ENCODE data around the gene FBXO41. TPM values are rescaled to one million over a fixed set of nuclear protein-coding genes. Genes with fewer than 3 reads are reported as not detected.

FBXO41 gene
- total and polyA plus RNA-seq, 2 donors (not counting 3 experiments of a cell fraction or from before 2014, with no cell fraction given), result 0.88 to 1.5 TPM

DNA sequence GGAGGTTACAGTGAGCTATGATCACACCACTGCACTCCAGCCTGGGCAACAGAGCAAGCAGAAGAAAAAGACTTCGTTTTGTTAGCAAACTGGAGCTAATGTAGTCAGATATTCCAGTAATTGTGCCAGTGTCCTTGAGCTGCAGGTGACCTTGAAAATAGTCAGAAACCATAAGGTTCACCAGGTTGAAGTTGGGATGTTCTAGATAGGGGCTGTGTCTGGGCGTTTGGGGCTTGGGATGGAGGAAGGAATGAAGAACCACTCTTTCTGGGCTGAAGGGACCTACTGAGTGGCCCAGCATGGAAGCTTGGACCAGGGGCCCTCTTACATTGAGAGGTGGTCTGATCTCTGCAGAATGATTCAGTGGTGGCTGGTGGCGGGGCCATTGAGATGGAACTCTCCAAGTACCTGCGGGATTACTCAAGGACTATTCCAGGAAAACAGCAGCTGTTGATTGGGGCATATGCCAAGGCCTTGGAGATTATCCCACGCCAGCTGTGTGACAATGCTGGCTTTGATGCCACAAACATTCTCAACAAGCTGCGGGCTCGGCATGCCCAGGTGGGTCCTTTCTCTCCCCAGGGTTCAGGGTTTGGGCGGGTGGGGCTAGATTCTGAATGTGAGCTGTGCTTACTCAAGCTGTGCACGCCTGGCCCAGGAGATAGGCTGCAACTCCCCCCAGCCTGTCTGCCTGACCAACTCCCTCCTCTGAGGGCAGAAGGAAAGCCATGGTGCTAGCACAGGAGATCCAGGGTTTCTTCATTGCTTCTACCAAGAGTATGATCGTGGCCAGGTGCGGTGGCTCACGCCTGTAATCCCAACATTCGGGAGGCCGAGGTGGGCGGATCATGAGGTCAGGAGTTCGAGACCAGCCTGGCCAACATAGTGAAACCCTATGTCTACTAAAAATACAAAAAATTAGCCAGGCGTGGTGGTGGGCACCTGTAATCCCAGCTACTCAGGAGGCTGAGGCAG, 33.1 kb downstream of the FBXO41 start:
- Histone ChIP-seq H3K27me3 (ENCODE audit: control insufficient read depth in 2 of 2, insufficient read depth in 2 of 2, low read length in 2 of 2) (no peaks in the 10 kb centered on the region), H3K27ac (ENCODE audit: insufficient read depth, low read depth, low read length) (no peak overlapping the region), H2AFZ (ENCODE audit: low read depth, low read length) (no peak overlapping the region), H3K36me3 (ENCODE audit: control insufficient read depth in 2 of 2, extremely low read depth in 1 of 2, insufficient read depth in 2 of 2, low read length in 2 of 2) (peaks cover 29 to 64% of the 10 kb centered on the region in 2 experiments), H3K9me1 (replicated peaks; ENCODE audit: control insufficient read depth, extremely low read depth, insufficient read depth, low read length) (no peaks in the 10 kb centered on the region), H3K4me1 (ENCODE audit: control insufficient read depth, extremely low read depth, insufficient read depth, low read length) (no peaks in the 10 kb centered on the region), H3K4me3 (replicated peaks in 1 of 3; ENCODE audit: insufficient read depth in 1 of 3, low read depth in 1 of 3, low read length in 3 of 3) (no peak overlapping the region), H3K79me2 (ENCODE audit: control insufficient read depth, insufficient read depth, low read length) (peaks cover 10% of the 10 kb centered on the region), H3K9ac (replicated peaks; ENCODE audit: extremely low read depth, insufficient read depth, low read length) (no peak overlapping the region), H3K9me3 (replicated peaks; ENCODE audit: control insufficient read depth, insufficient read depth, low read length) (no peaks in the 10 kb centered on the region), H3K4me2 (ENCODE audit: insufficient read depth, low read length) (no peak overlapping the region), H4K20me1 (replicated peaks; ENCODE audit: control insufficient read depth, extremely low read depth, insufficient read depth, low read length) (no peaks in the 10 kb centered on the region)
- TF ChIP-seq MYC (IDR thresholded peaks at IDR 0.05; ENCODE audit: low read depth, low read length) (no peak), EZH2 (IDR thresholded peaks at IDR 0.05; ENCODE audit: borderline replicate concordance, low read depth, low read length, severe bottlenecking) (no peak), POLR2AphosphoS5 (IDR thresholded peaks at IDR 0.05; ENCODE audit: insufficient read depth, low read depth, low read length) (no peak), JUN (IDR thresholded peaks at IDR 0.05; ENCODE audit: borderline replicate concordance, insufficient read depth, insufficient read length, low read depth) (no peak), POLR2A (IDR thresholded peaks at IDR 0.05; ENCODE audit: low read depth, low read length) (no peak), GATA2 (IDR thresholded peaks at IDR 0.05; ENCODE audit: insufficient read depth, insufficient read length, low read depth, low read length) (no peak), FOS (IDR thresholded peaks at IDR 0.05; ENCODE audit: borderline replicate concordance, insufficient read depth, low read length) (no peak)
- TF ChIP-seq, protein P1, sequence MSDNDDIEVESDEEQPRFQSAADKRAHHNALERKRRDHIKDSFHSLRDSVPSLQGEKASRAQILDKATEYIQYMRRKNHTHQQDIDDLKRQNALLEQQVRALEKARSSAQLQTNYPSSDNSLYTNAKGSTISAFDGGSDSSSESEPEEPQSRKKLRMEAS (IDR thresholded peaks at IDR 0.05; ENCODE audit: insufficient read depth, insufficient read length), result no peak
- TF ChIP-seq, protein P2, sequence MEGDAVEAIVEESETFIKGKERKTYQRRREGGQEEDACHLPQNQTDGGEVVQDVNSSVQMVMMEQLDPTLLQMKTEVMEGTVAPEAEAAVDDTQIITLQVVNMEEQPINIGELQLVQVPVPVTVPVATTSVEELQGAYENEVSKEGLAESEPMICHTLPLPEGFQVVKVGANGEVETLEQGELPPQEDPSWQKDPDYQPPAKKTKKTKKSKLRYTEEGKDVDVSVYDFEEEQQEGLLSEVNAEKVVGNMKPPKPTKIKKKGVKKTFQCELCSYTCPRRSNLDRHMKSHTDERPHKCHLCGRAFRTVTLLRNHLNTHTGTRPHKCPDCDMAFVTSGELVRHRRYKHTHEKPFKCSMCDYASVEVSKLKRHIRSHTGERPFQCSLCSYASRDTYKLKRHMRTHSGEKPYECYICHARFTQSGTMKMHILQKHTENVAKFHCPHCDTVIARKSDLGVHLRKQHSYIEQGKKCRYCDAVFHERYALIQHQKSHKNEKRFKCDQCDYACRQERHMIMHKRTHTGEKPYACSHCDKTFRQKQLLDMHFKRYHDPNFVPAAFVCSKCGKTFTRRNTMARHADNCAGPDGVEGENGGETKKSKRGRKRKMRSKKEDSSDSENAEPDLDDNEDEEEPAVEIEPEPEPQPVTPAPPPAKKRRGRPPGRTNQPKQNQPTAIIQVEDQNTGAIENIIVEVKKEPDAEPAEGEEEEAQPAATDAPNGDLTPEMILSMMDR (IDR thresholded peaks at IDR 0.05; ENCODE audit: extremely low read depth in 1 of 2, insufficient read depth in 1 of 2, low read depth in 1 of 2, low read length in 2 of 2), result no peak
- dilution Hi-C loops (cut with MboI; ENCODE audit: extremely low pct_ligation_motif_present, low sequenced_read_pairs), result no loop called here
- CTCF ChIA-PET, result interaction anchor here (1.2 kb wide), 1 partner anchor 9 kb away, joined by 5 read pairs; no protein-coding TSS in a partner anchor
- no TSS peak for BruUV-seq (replicated peaks)
- POLR2A ChIA-PET, result interaction anchor here (0.7 kb wide), 1 partner anchor 17 kb away, joined by 5 read pairs; the partner anchor contains the start of gene CCT7
- DNase-seq (ENCODE audit: low read depth, low spot score) (no peak), FAIRE-seq (no peak)
- intact Hi-C loops (cut with micrococcal nuclease), result no loop called here
